MCF 10A (cell line): Measurements from ENCODE around the gene ZFX. TPM values are rescaled to one million over a fixed set of nuclear protein-coding genes. Genes with fewer than 3 reads are reported as not detected.

Source experiments
- BruUV-seq: library from RNA; stranded (reverse); fragments of 400-500 nt; replicated peaks from 2 replicates; lab custom pipeline; 2021; lab: Mats Ljungman, UMichigan
- CTCF ChIA-PET: fragments of 300-600 bp; sonication (Branson Sonifier 250); formaldehyde crosslinking; extraction: SDS; loops from one replicate; lab custom pipeline; 2021; ENCODE audit warnings: antibody characterized with exemption, inconsistent platforms; lab: Yijun Ruan, JAX
- POLR2A ChIA-PET: fragments of 300-600, 350-650 bp; sonication (Branson Sonifier 250); formaldehyde crosslinking; extraction: SDS; loops from one replicate; lab custom pipeline; 2020; ENCODE audit warnings: antibody characterized with exemption, inconsistent platforms; lab: Yijun Ruan, JAX
- DNase-seq: peaks from one replicate; pipeline ENCODE4 v3.0.0-alpha.2; 2018; ENCODE audit not compliant: unreplicated experiment
- H3K27ac Mint-ChIP-seq: one replicate; pipeline ENCODE4 v1.8.0; 2022; ENCODE audit warnings: mild to moderate bottlenecking, low read depth, mixed read lengths; ENCODE audit not compliant: unreplicated experiment
- H3K27me3 Mint-ChIP-seq: one replicate; pipeline ENCODE4 v1.8.0; 2022; ENCODE audit warnings: mixed read lengths; ENCODE audit not compliant: insufficient read depth, unreplicated experiment
- H3K36me3 Mint-ChIP-seq: one replicate; pipeline ENCODE4 v1.8.0; 2022; ENCODE audit warnings: mild to moderate bottlenecking, moderate library complexity, mixed read lengths; ENCODE audit not compliant: insufficient read depth, unreplicated experiment
- H3K4me1 Mint-ChIP-seq: one replicate; pipeline ENCODE4 v1.8.0; 2022; ENCODE audit warnings: mixed read lengths; ENCODE audit not compliant: insufficient read depth, unreplicated experiment
- H3K4me3 Mint-ChIP-seq: one replicate; pipeline ENCODE4 v1.8.0; 2022; ENCODE audit warnings: mild to moderate bottlenecking, moderate library complexity, mixed read lengths; ENCODE audit not compliant: unreplicated experiment
- H3K9me3 Mint-ChIP-seq: one replicate; pipeline ENCODE4 v1.8.0; 2022; ENCODE audit warnings: mixed read lengths; ENCODE audit not compliant: unreplicated experiment
- CTCF ChIP-seq: fragments of 200-600 bp; IDR thresholded peaks from one replicate; pipeline ENCODE4 v1.8.0; 2022; ENCODE audit warnings: antibody characterized with exemption, mild to moderate bottlenecking; ENCODE audit not compliant: unreplicated experiment
- intact Hi-C: fragments of 100-400 bp; cut with micrococcal nuclease; formaldehyde crosslinking; loops from 2 replicates; pipeline ENCODE4 v1.14.1; 2022
- total RNA-seq: library from RNA; stranded (reverse); gene quantifications from 2 replicates; pipeline ENCODE4 v1.2.3, GENCODE V29; 2022

ZFX gene
- total RNA-seq, 1 experiment from 2014 or later: 72.3 TPM

GRCh38 chrX:24173115-24173847, 23.8 kb downstream of the ZFX start:
- BruUV-seq: TSS peak; percentile 13
- ChIA-PET CTCF (interaction anchor here (1.4 kb wide), 1 partner anchor 61 kb away, joined by 3 read pairs; no protein-coding TSS in a partner anchor), POLR2A (interaction anchor here (0.9 kb wide), 1 partner anchor 13 kb away, joined by 3 read pairs; no protein-coding TSS in a partner anchor)
- Mint-ChIP-seq H3K4me3 (no peak overlapping the region), H3K27ac (no peak overlapping the region), H3K27me3 (no peaks in the 10 kb centered on the region), H3K4me1 (peaks cover 31% of the 10 kb centered on the region), H3K36me3 (peaks cover 65% of the 10 kb centered on the region), H3K9me3 (no peaks in the 10 kb centered on the region)
- intact Hi-C loops: no loop called here
- TF ChIP-seq CTCF: no peak
- DNase-seq: no peak

GRCh38 chrX:24175276-24175675, 25.7 kb downstream of the ZFX start:
- Mint-ChIP-seq H3K4me3 (no peak overlapping the region), H3K9me3 (no peaks in the 10 kb centered on the region), H3K4me1 (peaks cover 12% of the 10 kb centered on the region), H3K36me3 (peaks cover 65% of the 10 kb centered on the region), H3K27ac (no peak overlapping the region), H3K27me3 (no peaks in the 10 kb centered on the region)
- POLR2A ChIA-PET: no interaction called here
- no peak for TF ChIP-seq CTCF
- no peak for DNase-seq
- BruUV-seq: no TSS peak
- CTCF ChIA-PET: no interaction called here
- intact Hi-C loops: no loop called here

- POLR2A ChIA-PET: interaction anchor here (0.7 kb wide), 1 partner anchor 306 kb away, joined by 3 read pairs; no protein-coding TSS in a partner anchor
- H3K4me1 Mint-ChIP-seq: no peaks in the 10 kb centered on the region
- CTCF ChIA-PET: no interaction called here
- BruUV-seq: no TSS peak
- H3K4me3 Mint-ChIP-seq: no peak overlapping the region
- H3K9me3 Mint-ChIP-seq: no peaks in the 10 kb centered on the region
- no peaks in the 10 kb centered on the region for H3K27me3 Mint-ChIP-seq
- intact Hi-C loops: no loop called here
- peaks cover 46% of the 10 kb centered on the region for H3K36me3 Mint-ChIP-seq
- no peak for DNase-seq
- TF ChIP-seq CTCF: no peak
- no peak overlapping the region for H3K27ac Mint-ChIP-seq
Observed at GRCh38 chrX:24178441-24178840, 28.9 kb downstream of the ZFX start.

- intact Hi-C loops: no loop called here
- CTCF ChIA-PET: no interaction called here
- peaks cover 9% of the 10 kb centered on the region for H3K4me1 Mint-ChIP-seq
- BruUV-seq: no TSS peak
- POLR2A ChIA-PET: interaction anchor here (0.6 kb wide), 1 partner anchor 132 kb away, joined by 5 read pairs; no protein-coding TSS in a partner anchor
- no peak overlapping the region for H3K4me3 Mint-ChIP-seq
- no peak overlapping the region for H3K27ac Mint-ChIP-seq
- no peaks in the 10 kb centered on the region for H3K27me3 Mint-ChIP-seq
- no peaks in the 10 kb centered on the region for H3K9me3 Mint-ChIP-seq
- DNase-seq: no peak
- TF ChIP-seq CTCF: no peak
- peaks cover 26% of the 10 kb centered on the region for H3K36me3 Mint-ChIP-seq
Observed at GRCh38 chrX:24184018-24184417, 34.5 kb downstream of the ZFX start.
